Hepatocyte (in vitro differentiated cells): ENCODE data around the gene GJC1. TPM values are rescaled to one million over a fixed set of nuclear protein-coding genes. Genes with fewer than 3 reads are reported as not detected.

Experiments used
- DNase-seq: peaks from one replicate; pipeline ENCODE4 v3.0.0-alpha.2; 2016; ENCODE audit warnings: low spot score
- H2AFZ ChIP-seq: fragments of 200-600 bp; sonication (generic); 2 replicates; pipeline ENCODE4 v1.6.0; 2016; ENCODE audit warnings: antibody characterized with exemption, mild to moderate bottlenecking
- H3K27ac ChIP-seq: fragments of 200-600 bp; sonication (generic); 2 replicates; pipeline ENCODE4 v1.5.1; 2016; ENCODE audit warnings: mild to moderate bottlenecking
- H3K27me3 ChIP-seq: fragments of 200-600 bp; sonication (generic); 2 replicates; pipeline ENCODE4 v1.6.1; 2016
- H3K36me3 ChIP-seq: fragments of 200-600 bp; sonication (generic); replicated peaks from 2 replicates; pipeline ENCODE4 v1.5.1; 2016; ENCODE audit warnings: low read depth; ENCODE audit not compliant: insufficient read depth
- H3K4me1 ChIP-seq: fragments of 200-600 bp; sonication (generic); 2 replicates; pipeline ENCODE4 v1.5.1; 2016; ENCODE audit warnings: mild to moderate bottlenecking, moderate library complexity; ENCODE audit not compliant: insufficient read depth
- H3K4me2 ChIP-seq: fragments of 200-600 bp; sonication (generic); 2 replicates; pipeline ENCODE4 v1.6.0; 2016
- H3K4me3 ChIP-seq: fragments of 200-600 bp; sonication (generic); 2 replicates; pipeline ENCODE4 v1.5.1; 2016; ENCODE audit warnings: mild to moderate bottlenecking
- H3K79me2 ChIP-seq: fragments of 200-600 bp; sonication (generic); 2 replicates; pipeline ENCODE4 v1.6.0; 2017; ENCODE audit warnings: mild to moderate bottlenecking
- H3K9me2 ChIP-seq: fragments of 200-600 bp; sonication (generic); replicated peaks from 2 replicates; pipeline ENCODE4 v1.6.0; 2017; ENCODE audit warnings: mild to moderate bottlenecking; ENCODE audit not compliant: insufficient read depth
- H3K9me3 ChIP-seq: fragments of 200-600 bp; sonication (generic); 2 replicates; pipeline ENCODE4 v1.5.1; 2016; ENCODE audit warnings: low read depth, mild to moderate bottlenecking
- H4K20me1 ChIP-seq: fragments of 200-600 bp; sonication (generic); 2 replicates; pipeline ENCODE4 v1.6.0; 2016; ENCODE audit warnings: mild to moderate bottlenecking; ENCODE audit not compliant: insufficient read depth, poor library complexity, severe bottlenecking
- CTCF ChIP-seq: fragments of 200-600 bp; sonication (generic); IDR thresholded peaks from 2 replicates; pipeline ENCODE4 v1.5.1; 2016; ENCODE audit warnings: antibody characterized with exemption, mild to moderate bottlenecking; ENCODE audit not compliant: poor library complexity
- EZH2 ChIP-seq: fragments of 200-600 bp; sonication (generic); IDR thresholded peaks from 2 replicates; pipeline ENCODE4 v1.6.1; 2016; ENCODE audit warnings: antibody characterized with exemption, mild to moderate bottlenecking, borderline replicate concordance
- EZH2phosphoT487 ChIP-seq: fragments of 200-600 bp; sonication (generic); IDR thresholded peaks from one replicate; pipeline ENCODE4 v1.6.1; 2018; ENCODE audit warnings: antibody characterized with exemption, mild to moderate bottlenecking, low read depth, moderate library complexity; ENCODE audit not compliant: unreplicated experiment, severe bottlenecking
- WGBS: methylation state at CpG from one replicate; pipeline ENCODE4 v1.1.6; 2016; ENCODE audit warnings: low lambda C conversion rate; ENCODE audit errors: missing lambda C conversion rate; 5-methylcytosine and 5-hydroxymethylcytosine counted together
- polyA plus RNA-seq: library from polyadenylated mRNA; unstranded; fragments of >200 nt; fragmentation: Nextera tagmentation; extraction: Ambion mirVana; gene quantifications from 2 replicates; pipeline ENCODE4 v1.2.1, GENCODE V29; 2016
- total RNA-seq: library from RNA; depleted of rRNA; stranded (reverse); fragments of >200 nt; gene quantifications from 2 replicates; pipeline ENCODE4 v1.2.3, GENCODE V29; 2014

Gene GJC1
- total and polyA plus RNA-seq, 2 experiments from 2014 or later = 7.5 to 11.4 TPM

GRCh38 chr17:44769647-44770084 is 60.4 kb downstream of the GJC1 start:
- WGBS = 90% methylated on average over 10 of the region's 15 CpGs
- H4K20me1 ChIP-seq = no peaks in the 10 kb centered on the region
- no peaks in the 10 kb centered on the region for H3K36me3 ChIP-seq
- no peak for DNase-seq
- no peak overlapping the region for H2AFZ ChIP-seq
- H3K27me3 ChIP-seq = no peaks in the 10 kb centered on the region
- no peak overlapping the region for H3K27ac ChIP-seq
- no peak overlapping the region for H3K4me2 ChIP-seq
- no peaks in the 10 kb centered on the region for H3K79me2 ChIP-seq
- TF ChIP-seq EZH2 (no peak), CTCF (no peak), EZH2phosphoT487 (no peak)
- no peaks in the 10 kb centered on the region for H3K9me3 ChIP-seq
- H3K4me1 ChIP-seq = no peaks in the 10 kb centered on the region
- H3K4me3 ChIP-seq = no peak overlapping the region
- H3K9me2 ChIP-seq = no peaks in the 10 kb centered on the region

DNA sequence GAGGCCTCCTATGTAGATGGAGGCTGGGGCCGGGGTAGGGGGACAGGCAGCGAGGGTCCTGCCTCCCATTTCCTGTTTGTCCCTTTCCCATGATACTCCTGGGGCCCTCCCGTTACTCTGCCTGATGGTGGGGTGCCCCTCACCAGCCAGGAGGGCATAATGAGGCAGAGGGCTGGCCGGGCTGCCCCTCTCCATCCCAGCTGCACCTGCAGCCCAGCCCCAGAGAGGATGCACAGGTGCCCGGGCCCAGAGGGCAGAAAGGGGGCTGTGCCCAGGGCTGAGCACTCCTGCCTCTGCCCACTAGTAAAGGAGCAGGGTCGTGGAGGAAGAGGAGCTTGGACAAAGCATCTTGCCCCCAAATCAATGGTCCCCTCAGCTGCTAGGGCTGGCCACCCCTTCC is 60.9 kb downstream of the GJC1 start:
- H3K4me3 ChIP-seq = no peak overlapping the region
- TF ChIP-seq EZH2phosphoT487 (no peak), EZH2 (no peak), CTCF (no peak)
- H2AFZ ChIP-seq = no peak overlapping the region
- no peaks in the 10 kb centered on the region for H3K9me2 ChIP-seq
- no peaks in the 10 kb centered on the region for H3K4me1 ChIP-seq
- H3K9me3 ChIP-seq = no peaks in the 10 kb centered on the region
- DNase-seq = no peak
- no peak overlapping the region for H3K27ac ChIP-seq
- WGBS = 74% methylated on average over 5 of the region's 6 CpGs
- H3K36me3 ChIP-seq = no peaks in the 10 kb centered on the region
- H4K20me1 ChIP-seq = no peaks in the 10 kb centered on the region
- H3K27me3 ChIP-seq = no peaks in the 10 kb centered on the region
- no peak overlapping the region for H3K4me2 ChIP-seq
- H3K79me2 ChIP-seq = no peaks in the 10 kb centered on the region

DNA sequence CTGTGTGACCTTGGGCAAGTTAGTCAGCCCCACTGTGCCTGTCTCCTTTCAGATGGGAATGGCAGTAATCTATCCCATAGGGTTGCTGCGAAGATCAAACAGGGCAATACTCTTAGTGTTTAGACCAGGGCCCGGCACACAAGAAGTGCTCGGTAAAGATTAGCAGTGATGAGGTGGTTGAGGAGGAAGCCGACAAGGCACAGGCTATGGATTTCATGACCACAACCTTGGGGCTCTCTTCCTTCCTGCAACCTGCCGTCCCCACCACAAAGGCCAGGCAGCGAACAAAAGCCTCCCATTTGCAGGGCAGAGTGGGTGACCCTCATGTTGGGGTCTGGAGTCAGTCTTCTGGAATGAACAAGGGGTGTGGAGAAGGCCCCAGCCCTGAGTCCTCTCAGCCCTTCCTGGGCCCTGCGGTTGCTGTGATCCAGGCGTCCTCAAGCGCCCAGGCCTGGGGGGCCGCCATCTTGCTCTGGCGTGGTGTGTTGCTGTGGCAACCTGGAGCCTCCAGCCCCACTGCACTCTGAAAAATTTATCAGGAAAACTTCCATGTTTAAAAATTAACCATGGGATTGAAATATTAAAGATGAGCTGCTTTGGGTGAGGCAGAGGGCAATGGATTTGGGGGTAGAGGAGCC is 61.5 kb downstream of the GJC1 start:
- Histone ChIP-seq H3K27ac (no peak overlapping the region), H3K27me3 (no peaks in the 10 kb centered on the region), H3K79me2 (no peaks in the 10 kb centered on the region), H3K9me2 (no peaks in the 10 kb centered on the region), H3K36me3 (no peaks in the 10 kb centered on the region), H3K4me2 (no peak overlapping the region), H3K9me3 (no peaks in the 10 kb centered on the region), H2AFZ (no peak overlapping the region), H3K4me3 (no peak overlapping the region), H3K4me1 (no peaks in the 10 kb centered on the region), H4K20me1 (no peaks in the 10 kb centered on the region)
- DNase-seq = no peak
- TF ChIP-seq EZH2 (no peak), EZH2phosphoT487 (no peak), CTCF (no peak)
- 93% methylated on average over 11 of the region's 11 CpGs for WGBS

DNA sequence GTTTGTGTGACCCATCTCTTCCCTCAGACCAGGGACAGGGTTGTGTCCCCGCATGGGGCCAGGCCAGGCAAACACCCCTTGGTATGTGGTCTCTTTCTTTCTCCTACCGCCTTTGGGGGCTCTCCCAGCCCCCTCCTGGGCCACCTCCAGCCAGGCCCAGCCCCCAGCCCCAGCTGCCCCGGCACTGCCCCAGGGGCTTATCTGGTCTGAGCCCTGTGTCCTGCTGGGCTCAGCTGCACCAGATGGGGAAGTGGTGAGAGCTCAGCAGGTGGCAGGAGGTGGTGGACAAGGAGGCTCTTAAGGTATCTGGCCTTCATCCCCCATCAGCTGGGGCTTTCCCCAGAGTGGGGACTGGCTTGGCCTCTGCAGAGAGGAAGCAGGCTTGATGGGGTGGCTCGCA is 62.6 kb downstream of the GJC1 start:
- H3K4me2 ChIP-seq = no peak overlapping the region
- no peaks in the 10 kb centered on the region for H3K9me3 ChIP-seq
- TF ChIP-seq EZH2phosphoT487 (no peak), EZH2 (no peak), CTCF (no peak)
- no peaks in the 10 kb centered on the region for H3K9me2 ChIP-seq
- H3K27ac ChIP-seq = no peak overlapping the region
- H3K4me1 ChIP-seq = no peaks in the 10 kb centered on the region
- no peak overlapping the region for H2AFZ ChIP-seq
- H3K36me3 ChIP-seq = no peaks in the 10 kb centered on the region
- no peaks in the 10 kb centered on the region for H3K27me3 ChIP-seq
- DNase-seq = no peak
- H3K79me2 ChIP-seq = no peaks in the 10 kb centered on the region
- H4K20me1 ChIP-seq = no peaks in the 10 kb centered on the region
- 46% methylated on average over 3 of the region's 4 CpGs for WGBS
- no peak overlapping the region for H3K4me3 ChIP-seq
